Measurements from ENCODE around the gene SLC5A11. TPM values are rescaled to one million over a fixed set of nuclear protein-coding genes. Genes with fewer than 3 reads are reported as not detected.

The SLC5A11 gene
- total and polyA plus RNA-seq, 2 of the 13 experiments (the other 11 are each of a cell fraction or from before 2014, with no cell fraction given) = 1.2 to 3.3 TPM

- no peak for TF ChIP-seq SP5 (CRISPR knock-in tag; IDR thresholded peaks at IDR 0.05; ENCODE audit: borderline replicate concordance, low read depth)
- no peak for TF ChIP-seq RAD51 (IDR thresholded peaks at IDR 0.05; ENCODE audit: borderline replicate concordance)
- TF ChIP-seq ARID2 (CRISPR knock-in tag; IDR thresholded peaks at IDR 0.05; ENCODE audit: borderline replicate concordance) = no peak
These were observed 112.1 kb downstream of the SLC5A11 start (continued) for GRCh38 chr16:24957887-24958286.

Other genes with a start within 250 kb of the SLC5A11 start
- 26.7 and 30.9 TPM in 2 replicates for gene TNRC6A, start 116.3 kb upstream of the SLC5A11 start, total RNA-seq (2016; rRNA removed; fragmentation: Illumina TruSeq; extraction: Trizol)
- gene TNRC6A, start 116.3 kb upstream of the SLC5A11 start, polyA plus RNA-seq (2011; rRNA removed) = 43.6 and 49.2 TPM in 2 replicates
- 24.6 and 43.8 TPM in 2 replicates for gene ARHGAP17, start 169.4 kb downstream of the SLC5A11 start, total RNA-seq (2016; rRNA removed; fragmentation: Illumina TruSeq; extraction: Trizol)
- gene ARHGAP17, start 169.4 kb downstream of the SLC5A11 start, polyA plus RNA-seq (2011; rRNA removed) = 18.7 and 20.8 TPM in 2 replicates

All from HepG2 (cell line).